GM18909 (cell line): ENCODE measurements around the gene KCND2.

Experiments used
- ATAC-seq: cut with Tn5 transposase; IDR thresholded peaks from one replicate; pipeline ENCODE4 v1.9.1; 2021; ENCODE audit warnings: mild to moderate bottlenecking; ENCODE audit not compliant: unreplicated experiment, poor library complexity

The KCND2 gene

DNA sequence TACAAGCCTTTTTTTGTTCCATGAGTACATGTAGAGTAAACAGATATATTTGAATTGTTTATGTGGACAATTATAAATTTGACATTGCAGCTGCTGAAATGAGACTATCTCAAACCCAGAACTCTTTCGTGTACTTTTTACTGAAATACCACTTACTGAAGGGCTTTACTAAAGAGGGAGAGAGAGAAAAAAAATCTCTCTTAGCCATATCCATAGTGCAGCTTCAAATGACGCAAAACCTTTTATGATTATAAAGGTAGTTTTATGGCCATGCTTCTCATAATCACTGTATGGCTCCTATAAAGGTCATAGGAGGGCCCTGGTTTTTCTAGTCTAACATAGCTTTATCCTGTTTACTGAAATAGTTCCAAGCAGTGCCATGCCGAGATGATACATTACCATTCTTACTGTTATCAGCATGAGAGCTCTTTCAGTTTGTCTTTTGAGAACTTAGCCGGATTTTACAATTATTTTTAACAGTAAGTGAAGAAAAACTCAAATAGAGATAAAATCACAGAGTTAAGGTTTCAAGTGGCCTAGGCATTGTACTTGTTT is 35.1 kb downstream of the KCND2 start:
- ATAC-seq: no peak

DNA sequence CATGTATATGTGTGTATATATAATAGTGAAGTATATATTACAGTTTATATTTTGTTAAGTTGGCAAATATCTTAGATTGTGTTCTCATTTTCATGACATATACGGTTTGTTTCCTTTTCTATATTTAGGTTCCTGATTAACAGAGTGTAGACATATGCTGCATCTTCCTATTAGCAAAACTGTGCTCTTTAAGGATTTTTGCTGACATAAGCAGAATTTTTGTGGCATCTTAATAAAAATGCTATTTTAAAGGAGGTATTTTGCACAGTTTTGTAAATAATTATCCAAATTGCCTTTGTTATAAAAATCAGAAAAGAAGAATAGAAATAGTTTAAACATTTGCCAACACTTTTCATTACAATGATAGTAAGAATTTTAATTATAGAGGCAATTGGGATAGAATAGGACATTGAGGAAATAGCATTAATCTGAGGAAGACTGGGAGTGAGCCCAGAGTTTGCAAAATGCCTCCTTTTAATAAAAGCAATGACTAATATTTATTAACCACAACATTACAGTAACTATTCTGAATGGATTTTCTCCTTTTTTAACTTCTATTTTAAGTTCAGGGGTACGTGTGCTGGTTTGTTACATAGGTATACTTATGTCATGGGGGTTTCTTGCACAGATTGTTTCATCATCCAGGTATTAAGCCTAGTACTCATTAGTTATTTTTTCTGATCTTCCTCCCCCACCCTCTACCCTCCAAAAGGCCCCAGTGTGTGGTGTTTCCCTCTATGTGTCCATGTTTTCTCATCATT is 38.2 kb downstream of the KCND2 start:
- no peak for ATAC-seq

DNA sequence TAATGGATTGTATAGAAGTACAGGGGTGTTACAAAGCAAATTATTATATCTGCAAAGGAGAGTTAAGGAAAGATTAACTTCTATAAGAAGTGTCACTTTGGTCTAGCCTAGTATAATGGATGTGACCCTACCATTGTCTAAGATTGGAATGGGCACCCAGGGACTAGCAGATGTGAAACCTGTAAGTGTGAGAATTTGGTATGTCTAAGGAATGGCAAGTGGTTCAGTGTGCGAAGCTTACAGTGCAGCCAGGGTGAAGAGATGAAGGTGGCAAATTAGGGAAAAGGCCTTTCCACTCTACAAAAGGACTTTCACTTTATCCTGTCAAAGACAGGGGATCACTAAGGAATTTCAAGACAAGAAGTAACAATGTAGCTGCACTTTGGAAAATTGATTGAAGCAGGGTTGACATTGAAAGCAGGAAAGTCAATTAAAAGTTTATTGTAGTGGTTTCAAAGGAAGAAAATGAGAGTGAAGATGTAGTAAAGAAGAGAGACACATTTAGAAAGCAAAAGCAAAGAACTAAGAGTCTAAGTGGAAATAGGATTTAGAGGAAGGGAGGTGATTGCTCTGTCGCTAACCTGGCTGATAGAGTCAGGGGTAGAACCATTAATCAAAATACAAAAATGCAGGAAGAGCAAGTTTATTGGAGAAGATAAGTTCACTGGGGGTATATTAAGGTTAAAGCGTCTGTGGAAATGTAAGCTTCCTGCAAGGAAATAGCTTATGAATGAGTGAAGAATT is 47.4 kb downstream of the KCND2 start:
- ATAC-seq: no peak

DNA sequence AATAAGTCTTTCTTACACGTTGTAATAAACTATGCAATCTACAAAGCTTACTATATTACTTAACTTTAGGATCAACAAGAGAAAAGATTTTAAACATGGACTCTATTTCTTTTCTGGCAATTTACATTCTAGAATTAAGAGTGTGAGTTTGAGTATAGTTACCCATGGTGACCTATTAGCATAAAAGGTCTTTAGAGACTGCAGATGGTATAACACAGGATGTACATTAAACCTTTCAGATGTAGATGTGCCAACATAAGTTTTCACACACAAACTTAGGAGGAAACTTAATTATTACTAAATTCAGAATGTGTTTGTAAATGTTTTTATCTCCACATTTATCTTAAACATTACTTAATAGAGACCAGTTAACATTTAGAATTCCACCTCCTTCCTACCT is 54.1 kb downstream of the KCND2 start:
- no peak for ATAC-seq

DNA sequence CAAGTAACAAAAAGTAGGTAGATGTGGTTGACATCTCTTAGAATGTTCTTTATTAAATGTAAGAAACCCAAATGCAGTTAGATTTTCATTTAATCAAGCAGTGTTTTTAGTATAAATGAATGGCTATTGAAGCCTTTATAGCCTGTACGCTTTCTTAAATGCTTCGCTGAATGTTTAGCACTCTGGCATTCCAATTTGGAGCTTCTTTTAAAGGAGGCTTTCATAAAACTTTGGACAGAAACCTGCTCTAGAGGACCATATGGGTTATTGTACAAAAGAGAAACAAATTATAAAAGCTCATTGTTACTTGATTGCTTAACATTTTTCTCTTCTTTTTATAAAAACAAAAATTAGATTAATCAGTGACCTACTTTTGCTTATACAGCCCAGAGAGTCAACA is 59.5 kb downstream of the KCND2 start:
- ATAC-seq: no peak

DNA sequence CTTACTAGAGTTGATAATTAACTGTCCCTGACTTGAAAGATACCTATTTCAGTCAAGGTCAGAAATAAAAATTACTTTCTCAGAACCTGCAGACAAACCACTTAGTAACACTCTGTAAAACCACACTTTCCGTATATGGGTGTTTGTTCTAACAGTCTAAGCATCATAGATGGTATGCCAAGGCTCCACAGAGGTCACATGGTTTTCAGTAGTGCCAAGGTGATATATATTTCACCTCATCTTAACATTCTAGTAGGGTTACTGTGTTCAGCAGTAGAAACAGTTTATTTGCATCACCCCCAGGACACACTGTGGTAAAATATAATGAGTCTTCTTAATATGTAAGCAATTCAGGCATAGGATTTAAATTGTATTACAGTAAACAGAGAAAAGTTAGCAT is 61.5 kb downstream of the KCND2 start:
- ATAC-seq: peak; percentile 79

DNA sequence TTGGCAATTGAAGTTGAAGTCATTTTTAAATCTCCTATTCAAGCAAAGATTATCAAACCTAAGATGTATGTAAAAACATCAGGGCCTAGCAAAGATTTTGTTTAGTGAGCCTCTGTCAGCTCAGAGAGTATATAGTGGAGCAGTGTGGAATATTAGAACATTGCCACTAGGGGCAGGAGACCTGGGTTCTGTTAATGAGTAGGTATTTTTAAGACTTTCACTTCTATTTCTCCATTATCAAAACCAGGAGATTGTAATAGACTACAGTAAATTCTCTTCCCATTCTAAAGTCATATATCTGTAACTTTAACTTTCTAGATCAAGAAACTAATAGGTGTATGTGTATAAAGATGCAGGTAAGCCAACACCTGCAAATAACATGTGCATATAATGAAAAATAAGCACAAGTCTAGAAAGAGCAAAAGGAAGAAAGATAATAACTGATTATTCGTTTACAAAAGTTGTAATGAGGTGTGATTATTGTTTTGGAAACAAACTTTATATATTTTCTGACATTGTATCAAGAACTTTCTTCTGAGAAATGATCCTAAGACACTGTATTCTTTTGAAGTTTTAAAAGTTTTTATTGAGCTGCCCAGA is 64.4 kb downstream of the KCND2 start:
- ATAC-seq: peak; percentile 86

DNA sequence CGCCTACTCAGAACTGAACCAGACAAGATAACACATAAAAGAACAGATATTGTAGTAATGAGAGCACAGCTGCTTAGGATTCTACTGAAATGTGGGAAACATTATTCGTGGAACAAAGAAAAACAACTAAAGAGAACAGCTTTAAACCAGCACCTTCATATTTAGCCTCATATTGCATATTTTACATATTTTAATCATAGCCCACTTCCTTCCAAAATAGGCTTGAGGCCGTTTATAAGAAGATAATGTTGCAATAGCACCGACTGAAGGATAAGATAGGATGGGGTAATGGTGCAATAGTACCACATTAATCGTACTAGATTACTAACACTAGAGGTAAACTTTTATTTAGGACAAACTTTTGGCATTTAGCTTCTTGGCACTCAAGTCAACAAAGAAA is 71.3 kb downstream of the KCND2 start:
- no peak for ATAC-seq

DNA sequence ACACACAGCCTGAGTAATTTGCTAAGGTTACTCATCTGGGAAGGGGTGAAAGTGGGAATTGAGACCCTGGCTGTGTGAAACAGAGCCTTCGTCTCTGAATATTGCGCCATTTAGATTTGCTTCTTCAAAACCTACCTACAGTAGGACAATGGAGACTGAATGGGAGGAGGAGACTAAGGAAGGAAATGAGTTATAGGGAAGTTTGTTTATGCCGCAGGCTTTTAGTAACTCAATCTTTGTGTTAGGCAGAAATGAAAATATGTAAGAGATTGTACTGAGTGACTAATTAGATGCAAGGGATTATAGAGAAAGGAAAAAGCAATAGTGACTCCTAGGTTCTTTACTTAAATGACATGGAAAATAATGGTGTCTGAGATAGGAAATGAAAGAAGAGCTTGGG is 80.2 kb downstream of the KCND2 start:
- no peak for ATAC-seq

DNA sequence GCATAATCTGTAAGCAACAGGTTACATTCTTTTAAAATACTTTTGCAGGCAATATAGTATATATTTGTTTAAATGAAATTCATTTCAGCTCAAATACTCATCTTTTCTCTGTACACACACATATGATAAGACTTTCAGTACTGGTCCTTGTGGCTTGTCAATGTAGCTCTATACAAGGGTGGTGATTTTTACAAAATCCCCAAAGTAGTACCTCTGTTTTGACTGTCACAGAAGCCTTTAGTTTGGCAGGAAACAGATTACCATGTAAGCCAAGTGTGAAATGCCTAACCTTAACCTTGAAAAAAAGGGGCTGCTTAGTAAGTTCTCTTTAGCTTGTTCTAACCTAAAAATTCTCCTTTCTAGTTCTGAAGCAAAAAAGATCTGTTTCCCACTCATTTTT is 87.9 kb downstream of the KCND2 start:
- peak; percentile 95 for ATAC-seq

DNA sequence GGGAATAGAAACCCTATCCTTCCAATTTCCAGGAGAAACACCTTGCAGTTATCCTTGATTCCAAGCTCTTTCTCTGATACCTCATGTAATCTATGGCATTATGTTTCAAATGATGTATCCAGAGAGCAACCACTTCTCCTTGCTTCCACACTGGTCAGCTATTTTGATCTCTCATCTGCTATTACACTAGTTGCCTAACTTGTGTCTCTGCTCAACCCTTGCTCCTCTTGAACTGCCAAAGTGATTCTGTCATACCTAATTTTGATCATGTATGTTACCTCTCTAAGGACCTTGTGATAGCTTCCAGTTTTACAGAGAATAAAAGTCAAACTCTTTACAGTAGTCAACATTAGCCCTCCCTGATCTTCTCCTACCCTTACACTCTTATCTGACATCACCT is 90.4 kb downstream of the KCND2 start:
- no peak for ATAC-seq

DNA sequence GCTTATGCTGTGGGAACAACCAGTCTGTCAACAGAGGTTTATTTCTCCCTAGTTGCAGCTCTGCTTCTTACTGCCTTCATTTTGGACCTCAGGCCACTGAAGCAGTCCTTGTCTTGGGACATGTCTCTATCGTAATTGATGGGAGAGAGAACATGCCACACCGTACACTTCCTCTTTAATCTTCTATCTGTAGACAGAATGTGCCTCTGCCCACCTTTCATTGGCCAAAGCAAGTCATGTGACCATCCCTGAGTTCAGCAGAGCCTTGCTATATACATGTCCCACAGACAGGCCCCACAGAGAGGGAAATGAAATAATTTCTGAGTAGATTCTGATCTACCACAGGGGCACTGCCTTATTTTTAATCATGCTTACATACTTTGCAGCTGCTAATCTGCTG is 98.0 kb downstream of the KCND2 start:
- no peak for ATAC-seq

DNA sequence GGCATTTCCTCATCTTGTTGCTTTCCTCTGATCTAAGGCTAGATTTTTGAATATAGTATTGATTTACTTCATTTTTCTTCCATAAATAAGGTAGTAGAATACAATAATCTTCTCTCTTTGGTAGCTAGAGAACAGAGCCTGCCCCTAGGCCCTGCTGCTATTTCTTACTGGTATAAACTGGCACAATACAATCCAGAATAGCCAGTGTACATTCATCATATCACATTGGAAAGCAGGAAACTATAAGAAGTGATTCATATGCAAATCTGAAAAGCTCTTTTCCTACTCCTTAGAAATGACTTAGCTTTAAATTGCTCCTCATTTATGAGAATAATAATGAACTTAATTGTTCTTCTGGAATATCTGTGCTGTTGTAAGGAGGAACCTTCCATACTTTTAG is 100.2 kb downstream of the KCND2 start:
- ATAC-seq: no peak

DNA sequence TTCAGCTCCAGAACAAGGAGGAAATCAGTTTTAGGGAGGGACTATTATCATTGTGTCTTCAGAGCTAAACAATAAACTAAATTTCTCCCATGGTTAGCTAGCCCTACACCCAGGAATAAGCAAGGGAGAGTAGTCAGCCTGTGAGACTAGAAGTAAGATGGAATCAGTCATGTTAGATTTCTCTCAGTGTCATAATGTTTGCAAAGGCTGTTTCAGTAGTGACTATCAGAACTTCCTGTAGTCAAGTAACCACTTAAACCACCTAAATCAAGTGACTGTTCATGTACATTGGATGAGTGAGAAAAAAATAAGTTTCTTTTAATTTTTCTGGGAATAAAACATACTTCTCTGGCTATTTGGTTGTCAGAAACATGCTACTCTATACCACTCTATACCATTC is 121.6 kb downstream of the KCND2 start:
- peak; percentile 60 for ATAC-seq

DNA sequence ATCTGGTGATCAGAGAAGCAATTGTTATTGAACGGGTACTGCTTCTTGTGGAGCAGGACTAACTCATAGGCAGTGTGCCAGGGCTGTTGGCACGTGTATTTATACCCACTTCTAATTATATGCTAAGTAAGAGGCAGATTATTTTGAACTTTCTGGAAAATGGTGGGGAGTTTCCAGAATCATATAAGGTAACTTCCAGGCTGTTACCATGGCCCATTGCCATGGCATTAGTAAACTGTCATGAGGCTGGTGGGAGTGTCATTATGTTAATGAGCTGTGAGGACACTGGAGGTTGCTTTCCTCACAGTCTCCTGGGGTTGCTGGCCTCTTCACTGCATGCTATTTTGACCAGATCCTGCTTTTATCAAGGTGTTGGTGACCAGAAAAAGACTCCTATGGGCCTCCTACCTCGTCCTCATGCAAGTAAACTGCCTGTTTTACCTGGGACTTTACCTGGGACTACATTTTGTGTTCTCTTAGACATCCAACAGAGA is 122.6 kb downstream of the KCND2 start:
- ATAC-seq: peak; percentile 87

DNA sequence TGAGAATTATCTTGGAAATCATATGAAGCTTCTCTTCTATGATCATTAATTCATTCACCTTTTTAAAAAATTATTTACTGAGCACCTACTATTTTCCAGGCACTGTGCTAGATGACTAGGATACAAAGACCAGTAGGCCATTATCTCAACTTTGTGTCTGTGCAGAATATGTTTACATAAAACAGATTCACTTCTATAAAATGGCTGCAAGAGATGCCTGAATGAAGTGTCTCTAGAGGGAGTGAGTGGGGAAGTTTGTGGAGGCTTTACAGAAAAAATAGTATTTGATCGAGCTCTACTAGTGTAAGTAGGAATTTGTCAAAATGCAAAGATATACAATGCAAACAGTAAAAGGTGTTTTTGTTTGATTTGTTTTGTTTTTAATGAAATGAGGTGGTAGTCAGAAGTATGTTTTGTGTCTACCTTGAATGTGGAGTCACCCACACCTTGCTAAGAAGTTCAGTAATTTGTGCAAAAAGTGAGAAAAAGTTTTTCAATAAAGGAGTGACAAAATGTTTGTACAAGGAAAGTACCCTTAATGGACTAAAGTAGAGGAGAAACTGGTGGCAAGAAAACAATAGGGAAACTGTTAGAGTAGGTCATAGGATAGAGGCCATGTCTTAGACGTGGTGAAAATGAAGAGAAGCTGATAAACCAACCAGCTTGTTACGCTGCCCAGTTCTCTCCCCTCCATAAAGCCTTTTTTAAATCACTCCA is 125.5 kb downstream of the KCND2 start:
- no peak for ATAC-seq

DNA sequence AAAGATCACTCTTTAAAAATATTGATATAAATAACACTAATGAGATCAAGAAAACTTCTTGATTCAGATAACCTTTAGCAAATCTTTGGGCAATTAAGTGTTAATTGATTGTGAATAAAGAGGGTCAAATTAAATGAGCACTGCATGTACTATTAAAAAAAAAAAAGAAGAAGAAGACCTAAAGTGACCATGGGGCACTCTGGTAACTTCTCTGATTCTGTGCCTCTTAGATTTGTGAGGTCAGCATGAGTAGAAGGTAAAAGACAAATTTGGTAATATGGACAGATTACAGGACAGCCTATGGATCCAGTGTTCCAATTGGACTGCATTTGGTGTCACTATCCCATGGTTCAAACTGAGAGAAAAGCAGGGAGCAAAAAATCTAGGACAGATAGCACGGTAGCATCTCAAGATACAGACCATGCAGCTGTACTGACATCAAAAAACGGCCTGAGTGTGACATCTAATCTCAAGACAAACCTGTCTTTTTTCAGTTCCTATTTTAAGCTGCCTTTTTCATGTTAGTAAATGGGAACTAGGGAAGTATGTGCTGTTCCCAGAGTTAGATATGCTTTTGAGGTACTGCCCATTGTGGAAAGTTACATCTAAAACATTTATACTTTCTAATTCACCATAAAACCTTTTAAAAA is 128.0 kb downstream of the KCND2 start:
- ATAC-seq: peak; percentile 32

DNA sequence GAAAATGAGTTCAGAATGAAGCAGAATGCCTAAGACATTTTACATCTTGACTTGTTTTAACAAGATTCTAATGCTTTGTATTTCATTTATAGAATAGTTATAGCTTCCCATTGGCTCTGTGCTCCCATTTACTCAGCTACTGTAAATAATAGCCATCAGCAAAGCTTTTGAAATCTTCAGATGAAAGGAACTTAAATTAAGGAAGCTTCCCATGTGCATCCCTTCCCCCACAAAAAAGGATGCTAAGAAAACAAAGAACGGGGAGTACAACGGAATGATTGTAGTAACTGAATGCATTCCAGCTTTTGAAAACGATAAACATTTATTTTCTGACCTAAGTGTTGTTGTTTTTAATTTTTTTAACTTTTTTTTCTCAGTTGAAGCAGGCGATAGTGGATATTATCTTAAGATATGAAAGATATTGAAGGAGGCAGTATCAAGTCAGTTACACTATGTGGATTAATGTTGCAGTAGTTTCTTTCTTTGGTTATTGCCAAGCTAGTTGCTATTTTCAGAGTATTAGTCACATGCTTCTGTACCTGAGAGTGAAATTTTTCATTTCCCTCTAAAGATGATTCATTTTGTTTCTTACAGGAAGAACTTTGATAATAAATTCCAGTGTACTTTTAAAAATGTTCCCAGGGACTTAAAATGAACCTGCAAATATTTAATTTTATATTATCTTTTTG is 129.2 kb downstream of the KCND2 start:
- ATAC-seq: peak; percentile 69

DNA sequence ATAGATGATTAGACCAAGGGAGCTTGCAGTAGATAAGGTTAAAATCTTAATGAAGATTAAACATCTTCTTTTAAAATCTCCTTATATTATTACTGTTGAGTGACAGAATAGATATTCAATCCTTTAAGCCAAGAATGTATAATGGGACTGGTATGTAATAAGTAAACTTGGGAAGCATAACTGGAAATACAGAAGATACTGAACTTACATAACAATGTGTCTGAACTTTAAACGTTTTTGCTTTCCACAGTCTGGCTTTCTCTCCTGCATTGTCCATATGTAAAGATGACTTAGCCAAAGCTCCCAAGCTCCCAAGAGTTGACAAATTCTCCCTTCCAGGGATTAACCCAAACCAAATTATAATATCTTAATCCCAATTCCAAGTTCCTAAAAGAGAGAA is 129.8 kb downstream of the KCND2 start:
- no peak for ATAC-seq
